Panc1 (cell line): ENCODE results near the gene PANK4. TPM values are rescaled to one million over a fixed set of nuclear protein-coding genes. Genes with fewer than 3 reads are reported as not detected.

ENCODE experiments used
- ATAC-seq: fragments of 200-7000 bp; cut with Tn5 transposase; 2 replicates; pipeline ENCODE4 v1.9.1; 2020; ENCODE audit warnings: mild to moderate bottlenecking, moderate library complexity
- BruUV-seq: library from RNA; stranded (reverse); fragments of 400-500 nt; replicated peaks from 2 replicates; lab custom pipeline; 2021; lab: Mats Ljungman, UMichigan
- CTCF ChIA-PET: fragments of 300-600 bp; sonication (Branson Sonifier 250); formaldehyde crosslinking; loops from one replicate; lab custom pipeline; 2022; ENCODE audit warnings: antibody characterized with exemption; lab: Charles Lee
- POLR2A ChIA-PET: fragments of 300-600 bp; sonication (Branson Sonifier 250); formaldehyde crosslinking; loops from one replicate; lab custom pipeline; 2022; ENCODE audit warnings: antibody characterized with exemption; lab: Charles Lee
- DNase-seq: peaks from one replicate; pipeline ENCODE4 v3.0.0-alpha.2; 2010; ENCODE audit warnings: low read depth, low spot score
- H3K27ac ChIP-seq: 2 replicates; pipeline ENCODE4 v1.5.1; 2011; ENCODE audit warnings: mild to moderate bottlenecking, low read length, inconsistent platforms
- H3K27me3 ChIP-seq: fragments of 200-500 bp; sonication (Bioruptor generic); 2 replicates; pipeline ENCODE4 v1.6.0; 2014; ENCODE audit warnings: low read length, inconsistent platforms; ENCODE audit not compliant: control insufficient read depth, insufficient read depth
- H3K36me3 ChIP-seq: fragments of 200-500 bp; sonication (Bioruptor generic); 2 replicates; pipeline ENCODE4 v1.5.1; 2014; ENCODE audit warnings: inconsistent platforms, mild to moderate bottlenecking, low read length, moderate library complexity; ENCODE audit not compliant: control insufficient read depth, insufficient read depth
- H3K4me1 ChIP-seq: 2 replicates; pipeline ENCODE4 v1.5.1; 2011; ENCODE audit warnings: inconsistent platforms, mild to moderate bottlenecking, low read length, moderate library complexity; ENCODE audit not compliant: control insufficient read depth, insufficient read depth
- H3K4me3 ChIP-seq, 2 experiments: 2 replicates each; pipeline ENCODE4 v1.5.1; 2011 to 2012; ENCODE audit warnings: low read depth in 2 of 2, low read length in 2 of 2, mild to moderate bottlenecking in 2 of 2, inconsistent platforms in 1 of 2, moderate library complexity in 1 of 2
- H3K9me3 ChIP-seq: fragments of 200-500 bp; sonication (Bioruptor generic); 2 replicates; pipeline ENCODE4 v1.5.1; 2014; ENCODE audit warnings: low read depth, mild to moderate bottlenecking, inconsistent platforms, low read length, moderate library complexity; ENCODE audit not compliant: control insufficient read depth, insufficient read depth
- POLR2AphosphoS5 ChIP-seq: IDR thresholded peaks from 2 replicates; pipeline ENCODE4 v1.6.1; 2012; ENCODE audit warnings: mild to moderate bottlenecking, low read depth, low read length, moderate library complexity
- SIN3A ChIP-seq: IDR thresholded peaks from 2 replicates; pipeline ENCODE4 v1.6.1; 2012; ENCODE audit warnings: low read depth, mild to moderate bottlenecking, low read length, moderate library complexity, borderline replicate concordance; ENCODE audit not compliant: insufficient read depth
- TCF7L2 ChIP-seq: IDR thresholded peaks from 2 replicates; pipeline ENCODE4 v1.6.1; 2011; ENCODE audit warnings: mild to moderate bottlenecking, low read depth, low read length, inconsistent platforms
- in situ Hi-C: cut with HindIII; loops from 2 replicates; pipeline ENCODE4 v1.10.0; 2016; ENCODE audit warnings: low sequenced_read_pairs, low pct_unique_long_range_greater_than_20kb
- intact Hi-C: fragments of 100-400 bp; cut with micrococcal nuclease; formaldehyde crosslinking; loops from one replicate; pipeline ENCODE4 v1.10.0; 2022; ENCODE audit not compliant: unreplicated experiment
- total RNA-seq: library from RNA; stranded (reverse); gene quantifications from one replicate; pipeline ENCODE4 v1.2.1, GENCODE V29; 2021; ENCODE audit not compliant: unreplicated experiment
- TF ChIP-seq, protein P1 (sequence below): fragments of 450-650 bp; IDR thresholded peaks from 2 replicates; pipeline ENCODE4 v1.5.1; 2017; ENCODE audit warnings: mild to moderate bottlenecking
- TF ChIP-seq, protein P2 (sequence below), 2 experiments: IDR thresholded peaks; 2 replicates each; pipeline ENCODE4 v1.6.1; 2011 to 2012; ENCODE audit warnings: low read depth in 2 of 2, control low read depth in 1 of 2, low read length in 1 of 2, mild to moderate bottlenecking in 1 of 2, moderate library complexity in 1 of 2; ENCODE audit not compliant: insufficient read depth in 1 of 2

The PANK4 gene
- total RNA-seq, 1 experiment from 2014 or later = 35.9 TPM

DNA sequence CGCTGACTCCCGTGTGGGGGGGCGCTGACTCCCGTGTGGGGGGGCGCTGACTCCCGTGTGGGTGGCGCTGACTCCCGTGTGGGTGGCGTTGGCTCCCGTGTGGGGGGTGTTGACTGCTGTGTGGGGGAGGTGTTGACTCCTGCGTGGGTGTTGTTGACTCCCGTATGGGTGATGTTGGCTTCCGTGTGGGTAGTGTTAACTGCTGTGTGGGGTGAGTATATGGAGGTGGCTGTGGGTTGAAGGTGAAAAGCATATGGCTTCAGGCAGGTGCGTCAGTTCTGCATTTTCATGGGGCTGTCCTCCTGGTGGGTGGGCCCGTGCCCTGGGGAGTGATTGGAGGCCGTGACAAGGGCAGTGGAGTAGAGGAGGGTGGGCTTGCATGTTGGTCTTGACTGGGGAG, 42.4 kb downstream of the PANK4 start:
- Histone ChIP-seq H3K4me1 (peaks cover 35% of the 10 kb centered on the region), H3K27ac (no peak overlapping the region), H3K36me3 (no peaks in the 10 kb centered on the region), H3K9me3 (no peaks in the 10 kb centered on the region), H3K27me3 (no peaks in the 10 kb centered on the region), H3K4me3 (no peak overlapping the region)
- in situ Hi-C loops = no loop called here
- CTCF ChIA-PET = no interaction called here
- no peak for ATAC-seq
- TF ChIP-seq POLR2AphosphoS5 = no peak
- no peak for TF ChIP-seq TCF7L2
- TF ChIP-seq, protein P1, sequence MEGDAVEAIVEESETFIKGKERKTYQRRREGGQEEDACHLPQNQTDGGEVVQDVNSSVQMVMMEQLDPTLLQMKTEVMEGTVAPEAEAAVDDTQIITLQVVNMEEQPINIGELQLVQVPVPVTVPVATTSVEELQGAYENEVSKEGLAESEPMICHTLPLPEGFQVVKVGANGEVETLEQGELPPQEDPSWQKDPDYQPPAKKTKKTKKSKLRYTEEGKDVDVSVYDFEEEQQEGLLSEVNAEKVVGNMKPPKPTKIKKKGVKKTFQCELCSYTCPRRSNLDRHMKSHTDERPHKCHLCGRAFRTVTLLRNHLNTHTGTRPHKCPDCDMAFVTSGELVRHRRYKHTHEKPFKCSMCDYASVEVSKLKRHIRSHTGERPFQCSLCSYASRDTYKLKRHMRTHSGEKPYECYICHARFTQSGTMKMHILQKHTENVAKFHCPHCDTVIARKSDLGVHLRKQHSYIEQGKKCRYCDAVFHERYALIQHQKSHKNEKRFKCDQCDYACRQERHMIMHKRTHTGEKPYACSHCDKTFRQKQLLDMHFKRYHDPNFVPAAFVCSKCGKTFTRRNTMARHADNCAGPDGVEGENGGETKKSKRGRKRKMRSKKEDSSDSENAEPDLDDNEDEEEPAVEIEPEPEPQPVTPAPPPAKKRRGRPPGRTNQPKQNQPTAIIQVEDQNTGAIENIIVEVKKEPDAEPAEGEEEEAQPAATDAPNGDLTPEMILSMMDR = no peak
- TF ChIP-seq, protein P2, sequence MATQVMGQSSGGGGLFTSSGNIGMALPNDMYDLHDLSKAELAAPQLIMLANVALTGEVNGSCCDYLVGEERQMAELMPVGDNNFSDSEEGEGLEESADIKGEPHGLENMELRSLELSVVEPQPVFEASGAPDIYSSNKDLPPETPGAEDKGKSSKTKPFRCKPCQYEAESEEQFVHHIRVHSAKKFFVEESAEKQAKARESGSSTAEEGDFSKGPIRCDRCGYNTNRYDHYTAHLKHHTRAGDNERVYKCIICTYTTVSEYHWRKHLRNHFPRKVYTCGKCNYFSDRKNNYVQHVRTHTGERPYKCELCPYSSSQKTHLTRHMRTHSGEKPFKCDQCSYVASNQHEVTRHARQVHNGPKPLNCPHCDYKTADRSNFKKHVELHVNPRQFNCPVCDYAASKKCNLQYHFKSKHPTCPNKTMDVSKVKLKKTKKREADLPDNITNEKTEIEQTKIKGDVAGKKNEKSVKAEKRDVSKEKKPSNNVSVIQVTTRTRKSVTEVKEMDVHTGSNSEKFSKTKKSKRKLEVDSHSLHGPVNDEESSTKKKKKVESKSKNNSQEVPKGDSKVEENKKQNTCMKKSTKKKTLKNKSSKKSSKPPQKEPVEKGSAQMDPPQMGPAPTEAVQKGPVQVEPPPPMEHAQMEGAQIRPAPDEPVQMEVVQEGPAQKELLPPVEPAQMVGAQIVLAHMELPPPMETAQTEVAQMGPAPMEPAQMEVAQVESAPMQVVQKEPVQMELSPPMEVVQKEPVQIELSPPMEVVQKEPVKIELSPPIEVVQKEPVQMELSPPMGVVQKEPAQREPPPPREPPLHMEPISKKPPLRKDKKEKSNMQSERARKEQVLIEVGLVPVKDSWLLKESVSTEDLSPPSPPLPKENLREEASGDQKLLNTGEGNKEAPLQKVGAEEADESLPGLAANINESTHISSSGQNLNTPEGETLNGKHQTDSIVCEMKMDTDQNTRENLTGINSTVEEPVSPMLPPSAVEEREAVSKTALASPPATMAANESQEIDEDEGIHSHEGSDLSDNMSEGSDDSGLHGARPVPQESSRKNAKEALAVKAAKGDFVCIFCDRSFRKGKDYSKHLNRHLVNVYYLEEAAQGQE (IDR thresholded peaks at IDR 0.05; ENCODE audit: insufficient read depth in 1 of 2, low read depth in 2 of 2, low read length in 1 of 2) = no peak
- TF ChIP-seq SIN3A = no peak
- intact Hi-C loops = no loop called here
- POLR2A ChIA-PET = no interaction called here
- no TSS peak for BruUV-seq
- no peak for DNase-seq

DNA sequence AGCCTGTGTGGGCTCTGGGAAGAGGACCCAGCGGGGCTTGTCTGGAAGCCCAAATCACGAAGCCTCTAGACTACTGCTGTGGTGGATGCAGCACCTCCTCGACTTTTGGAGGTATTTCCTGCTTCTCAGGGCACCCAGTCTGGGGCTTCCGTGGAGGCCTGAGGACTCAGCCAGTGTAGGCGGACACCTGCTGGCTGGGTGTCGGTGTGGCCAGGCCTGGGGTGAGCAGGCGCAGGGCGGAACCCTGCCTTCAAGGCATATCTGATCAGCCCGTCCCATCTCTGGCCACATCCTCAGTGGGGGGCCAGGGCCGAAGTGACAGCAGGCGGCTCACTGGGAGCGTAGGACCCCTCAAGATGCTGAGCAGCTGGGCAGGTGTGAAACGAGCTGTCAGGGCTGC, 43.4 kb downstream of the PANK4 start:
- in situ Hi-C loops (no loop called here), intact Hi-C loops (no loop called here)
- ChIA-PET CTCF (no interaction called here), POLR2A (no interaction called here)
- Histone ChIP-seq H3K36me3 (no peaks in the 10 kb centered on the region), H3K9me3 (no peaks in the 10 kb centered on the region), H3K4me3 (no peak overlapping the region), H3K4me1 (peaks cover 38% of the 10 kb centered on the region), H3K27me3 (no peaks in the 10 kb centered on the region), H3K27ac (no peak overlapping the region)
- no peak for DNase-seq
- ATAC-seq = 0 out of 2 replicates have a peak, but pooled peaks have one; percentile 10
- no peak for TF ChIP-seq TCF7L2
- no peak for TF ChIP-seq POLR2AphosphoS5
- no peak for TF ChIP-seq SIN3A
- TF ChIP-seq, protein P1 = no peak
- TF ChIP-seq, protein P2 (IDR thresholded peaks at IDR 0.05; ENCODE audit: insufficient read depth in 1 of 2, low read depth in 2 of 2, low read length in 1 of 2) = no peak
- no TSS peak for BruUV-seq
